Fibroblast of the aortic adventitia (primary cell): ENCODE measurements around the gene CFL2. TPM values are rescaled to one million over a fixed set of nuclear protein-coding genes. Genes with fewer than 3 reads are reported as not detected.
"Not testable (repeated sequence)": the region's sequence is repeated elsewhere in the genome, so short reads cannot be mapped to it uniquely, and the experiment has no call there.

ENCODE experiments used
- DNase-seq: peaks from one replicate; pipeline ENCODE4 v3.0.0-alpha.2; 2010; ENCODE audit warnings: low read depth
- H3K4me3 ChIP-seq: 2 replicates; pipeline ENCODE4 v1.5.1; 2011; ENCODE audit warnings: low read depth, mild to moderate bottlenecking, control low read depth, low read length, moderate library complexity
- CTCF ChIP-seq: IDR thresholded peaks from 2 replicates; pipeline ENCODE4 v1.5.1; 2011; ENCODE audit warnings: mild to moderate bottlenecking, low read length, control low read depth, inconsistent platforms; ENCODE audit not compliant: insufficient read depth
- total RNA-seq: library from RNA; depleted of rRNA; stranded (reverse); fragments of >200 nt; gene quantifications from 2 replicates; pipeline ENCODE4 v1.2.3, GENCODE V29; 2012; ENCODE audit warnings: low replicate concordance

CFL2 gene
- total RNA-seq, 1 donor: 107 TPM

- TF ChIP-seq CTCF: no peak
- no peak overlapping the region for H3K4me3 ChIP-seq
- no peak for DNase-seq
These were observed 13.7 kb downstream of the CFL2 start for GRCh38 chr14:34700622-34701130.

- DNase-seq: peak; percentile 90
- H3K4me3 ChIP-seq: no peak overlapping the region
- no peak for TF ChIP-seq CTCF
These were observed 14.3 kb downstream of the CFL2 start for GRCh38 chr14:34699873-34700621.

GRCh38 chr14:34694216-34694615 lies 20.2 kb downstream of the CFL2 start:
- not testable (repeated sequence) for H3K4me3 ChIP-seq, DNase-seq

- TF ChIP-seq CTCF: no peak
- peak; percentile 25 for DNase-seq
- H3K4me3 ChIP-seq: peak overlapping the region; percentile 36
These were observed 21.0 kb downstream of the CFL2 start for GRCh38 chr14:34693228-34693939.

- DNase-seq: no peak
- TF ChIP-seq CTCF: no peak
- H3K4me3 ChIP-seq: peak overlapping the region; percentile 36
These were observed 21.5 kb downstream of the CFL2 start for GRCh38 chr14:34692898-34693227.

GRCh38 chr14:34692348-34692747 lies 22.0 kb downstream of the CFL2 start:
- DNase-seq: peak; percentile 23
- no peak overlapping the region for H3K4me3 ChIP-seq
- TF ChIP-seq CTCF: no peak

GRCh38 chr14:34691206-34691605 lies 23.2 kb downstream of the CFL2 start:
- no peak for DNase-seq
- TF ChIP-seq CTCF: no peak
- no peak overlapping the region for H3K4me3 ChIP-seq
